ENCODE results near the gene PSMB3.
"Not testable (repeated sequence)": the region's sequence is repeated elsewhere in the genome, so short reads cannot be mapped to it uniquely, and the experiment has no call there.

GRCh38 chr17:38790148-38790707, 37.7 kb downstream of the PSMB3 start:
- not testable (repeated sequence) for TF ChIP-seq CTCF (conservative IDR thresholded peaks at IDR 0.05; ENCODE audit: low read length); EZH2phosphoT487 (IDR thresholded peaks at IDR 0.05; ENCODE audit: borderline replicate concordance, low read depth, low read length)
